ENCODE data around the gene NR4A1. TPM values are rescaled to one million over a fixed set of nuclear protein-coding genes. Genes with fewer than 3 reads are reported as not detected.

Gene NR4A1
- total RNA-seq, 1 donor from 2014 or later: 2.3 TPM

- H3K27ac Mint-ChIP-seq (ENCODE audit: unreplicated experiment): peak overlapping the region; percentile 63
- FAIRE-seq (no peak), DNase-seq (ENCODE audit: low read depth) (no peak)
Observed at GRCh38 chr12:52049286-52049685, 2.0 kb upstream of the NR4A1 start.

DNA sequence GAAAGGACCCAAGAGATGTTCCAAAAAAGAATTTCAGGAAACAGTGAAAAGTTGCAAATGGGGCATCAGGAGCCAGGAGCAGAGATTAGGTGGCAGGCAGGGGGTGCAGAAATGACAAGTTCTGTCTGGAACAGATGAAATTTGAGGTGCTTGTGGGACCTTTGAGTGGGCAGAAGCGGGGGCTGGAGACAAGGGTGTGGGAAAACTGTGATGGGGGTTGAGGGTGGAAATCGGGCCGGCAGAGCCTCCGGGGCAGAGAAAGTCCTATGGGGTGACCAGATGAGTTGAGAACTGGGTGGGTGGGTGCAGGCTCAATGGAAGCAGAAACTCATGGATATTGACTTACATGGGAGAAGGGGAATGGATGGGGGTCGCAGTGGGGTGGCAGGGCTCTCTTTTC lies 1.6 kb upstream of the NR4A1 start:
- Histone ChIP-seq H3K4me3 (ENCODE audit: insufficient read depth, low read depth, low read length) (no peak overlapping the region), H3K27me3 (ENCODE audit: insufficient read depth, low read length) (no peaks in the 10 kb centered on the region), H3K36me3 (ENCODE audit: insufficient read depth, low read length) (no peaks in the 10 kb centered on the region), H3K4me1 (ENCODE audit: insufficient read depth, low read length) (peaks cover 14% of the 10 kb centered on the region), H3K79me2 (ENCODE audit: insufficient read depth, low read length) (no peaks in the 10 kb centered on the region), H2AFZ (ENCODE audit: low read depth, low read length) (no peak overlapping the region), H3K27ac (ENCODE audit: low read depth, low read length) (no peak overlapping the region), H3K9ac (ENCODE audit: low read length) (peak overlapping the region; percentile 97), H3K4me2 (ENCODE audit: low read length) (no peak overlapping the region), H3K9me3 (ENCODE audit: insufficient read depth, low read depth, low read length) (no peaks in the 10 kb centered on the region), H4K20me1 (ENCODE audit: insufficient read depth, low read length) (peaks cover 26% of the 10 kb centered on the region)
- Mint-ChIP-seq H3K36me3 (ENCODE audit: low read depth, unreplicated experiment) (no peaks in the 10 kb centered on the region), H3K27me3 (ENCODE audit: low read depth, unreplicated experiment) (peaks cover 25% of the 10 kb centered on the region), H3K4me3 (ENCODE audit: unreplicated experiment) (peak overlapping the region; percentile 78), H3K4me1 (ENCODE audit: low read depth, unreplicated experiment) (peaks cover 4% of the 10 kb centered on the region), H3K27ac (ENCODE audit: unreplicated experiment) (peak overlapping the region; percentile 63), H3K9me3 (ENCODE audit: unreplicated experiment) (no peaks in the 10 kb centered on the region)
- DNase-seq (ENCODE audit: low read depth) (no peak), FAIRE-seq (no peak)
- TF ChIP-seq CTCF (IDR thresholded peaks at IDR 0.05; ENCODE audit: insufficient read depth, low read depth, low read length): no peak
- TF ChIP-seq EZH2 (IDR thresholded peaks at IDR 0.05; ENCODE audit: insufficient read depth, low read length): no peak

More at GRCh38 chr12:52049286-52049685, 2.0 kb upstream of the NR4A1 start:
- H3K36me3 Mint-ChIP-seq (ENCODE audit: low read depth, unreplicated experiment): peaks cover 1% of the 10 kb centered on the region
- H3K4me3 Mint-ChIP-seq (ENCODE audit: unreplicated experiment): peak overlapping the region; percentile 23
- H3K27ac ChIP-seq (ENCODE audit: low read depth, low read length): no peak overlapping the region
- H2AFZ ChIP-seq (ENCODE audit: low read depth, low read length): no peak overlapping the region
- H3K4me3 ChIP-seq (ENCODE audit: insufficient read depth, low read depth, low read length): no peak overlapping the region
- TF ChIP-seq CTCF (IDR thresholded peaks at IDR 0.05; ENCODE audit: insufficient read depth, low read depth, low read length) (no peak), EZH2 (IDR thresholded peaks at IDR 0.05; ENCODE audit: insufficient read depth, low read length) (no peak)
- H3K9me3 Mint-ChIP-seq (ENCODE audit: unreplicated experiment): no peaks in the 10 kb centered on the region
- no peak overlapping the region for H3K9ac ChIP-seq (ENCODE audit: low read length)
- peaks cover 4% of the 10 kb centered on the region for H3K4me1 Mint-ChIP-seq (ENCODE audit: low read depth, unreplicated experiment)
- no peaks in the 10 kb centered on the region for H3K9me3 ChIP-seq (ENCODE audit: insufficient read depth, low read depth, low read length)
- H4K20me1 ChIP-seq (ENCODE audit: insufficient read depth, low read length): peaks cover 26% of the 10 kb centered on the region
- no peaks in the 10 kb centered on the region for H3K36me3 ChIP-seq (ENCODE audit: insufficient read depth, low read length)
- peaks cover 14% of the 10 kb centered on the region for H3K4me1 ChIP-seq (ENCODE audit: insufficient read depth, low read length)
- no peak overlapping the region for H3K4me2 ChIP-seq (ENCODE audit: low read length)
- no peaks in the 10 kb centered on the region for H3K79me2 ChIP-seq (ENCODE audit: insufficient read depth, low read length)
- H3K27me3 Mint-ChIP-seq (ENCODE audit: low read depth, unreplicated experiment): peaks cover 27% of the 10 kb centered on the region
- H3K27me3 ChIP-seq (ENCODE audit: insufficient read depth, low read length): no peaks in the 10 kb centered on the region

- peaks cover 24% of the 10 kb centered on the region for H3K27me3 Mint-ChIP-seq (ENCODE audit: low read depth, unreplicated experiment)
- Histone ChIP-seq H4K20me1 (ENCODE audit: insufficient read depth, low read length) (peaks cover 26% of the 10 kb centered on the region), H3K9ac (ENCODE audit: low read length) (peak overlapping the region; percentile 97), H2AFZ (ENCODE audit: low read depth, low read length) (peak overlapping the region; percentile 75), H3K36me3 (ENCODE audit: insufficient read depth, low read length) (no peaks in the 10 kb centered on the region), H3K4me3 (ENCODE audit: insufficient read depth, low read depth, low read length) (peak overlapping the region; percentile 65), H3K27ac (ENCODE audit: low read depth, low read length) (peak overlapping the region; percentile 83), H3K9me3 (ENCODE audit: insufficient read depth, low read depth, low read length) (no peaks in the 10 kb centered on the region), H3K79me2 (ENCODE audit: insufficient read depth, low read length) (no peaks in the 10 kb centered on the region), H3K4me2 (ENCODE audit: low read length) (peak overlapping the region; percentile 96), H3K4me1 (ENCODE audit: insufficient read depth, low read length) (peaks cover 14% of the 10 kb centered on the region), H3K27me3 (ENCODE audit: insufficient read depth, low read length) (no peaks in the 10 kb centered on the region)
- no peaks in the 10 kb centered on the region for H3K9me3 Mint-ChIP-seq (ENCODE audit: unreplicated experiment)
- peak overlapping the region; percentile 63 for H3K27ac Mint-ChIP-seq (ENCODE audit: unreplicated experiment)
- H3K4me3 Mint-ChIP-seq (ENCODE audit: unreplicated experiment): peak overlapping the region; percentile 78
- DNase-seq (ENCODE audit: low read depth) (no peak), FAIRE-seq (no peak)
- H3K36me3 Mint-ChIP-seq (ENCODE audit: low read depth, unreplicated experiment): no peaks in the 10 kb centered on the region
- TF ChIP-seq CTCF (IDR thresholded peaks at IDR 0.05; ENCODE audit: insufficient read depth, low read depth, low read length) (no peak), EZH2 (IDR thresholded peaks at IDR 0.05; ENCODE audit: insufficient read depth, low read length) (no peak)
- H3K4me1 Mint-ChIP-seq (ENCODE audit: low read depth, unreplicated experiment): peaks cover 4% of the 10 kb centered on the region
Observed at GRCh38 chr12:52050116-52050757, 1.0 kb upstream of the NR4A1 start.

Data from astrocyte (in vitro differentiated cells and primary cell).